Measurements from ENCODE around the gene POU5F1. TPM values are rescaled to one million over a fixed set of nuclear protein-coding genes. Genes with fewer than 3 reads are reported as not detected.
"Not testable (repeated sequence)": the region's sequence is repeated elsewhere in the genome, so short reads cannot be mapped to it uniquely, and the experiment has no call there.

The POU5F1 gene
- total RNA-seq, result 5.0 TPM
- long read RNA-seq, partial matches to known transcripts, result 0 of 3 reads
- long read RNA-seq, other reads (novel, unspliced or antisense), result 1 of 3 reads

- no peak within 1 kb of the TSS for H3K27ac ChIP-seq
- no peak for TF ChIP-seq CTCF (IDR thresholded peaks at IDR 0.05)
- intact Hi-C loops (cut with DNase I), result no loop called here
- no peaks in the 10 kb centered on the region for H3K9me3 ChIP-seq
- ATAC-seq (no peak), DNase-seq (no peak)
- no peak within 1 kb of the TSS for H3K4me3 ChIP-seq
- peaks cover 3% of the 10 kb centered on the region for H3K36me3 ChIP-seq
- H3K27me3 ChIP-seq (ENCODE audit: low read depth), result no peaks in the 10 kb centered on the region
- H3K4me1 ChIP-seq, result no peaks in the 10 kb centered on the region
Observed at GRCh38 chr6:31170600-31170881, at the start of gene POU5F1. TSS of gene POU5F1 (minus strand) at chr6:31170682. CDS start at chr6:31170620, 62 bp downstream.

GRCh38 chr6:31216208-31216898 is 45.9 kb upstream of the POU5F1 start:
- no peak for TF ChIP-seq CTCF (IDR thresholded peaks at IDR 0.05)
- Histone ChIP-seq H3K27ac (peak overlapping the region; percentile 63), H3K27me3 (ENCODE audit: low read depth) (no peaks in the 10 kb centered on the region), H3K36me3 (no peaks in the 10 kb centered on the region), H3K4me1 (no peaks in the 10 kb centered on the region), H3K4me3 (no peak overlapping the region), H3K9me3 (peaks cover 14% of the 10 kb centered on the region)
- ATAC-seq, result peak; percentile 88 to 93
- intact Hi-C loops (cut with DNase I), result no loop called here
- no peak for DNase-seq

- H3K4me1 ChIP-seq; intact Hi-C loops (cut with DNase I); H3K4me3 ChIP-seq; DNase-seq; H3K36me3 ChIP-seq; ATAC-seq; H3K27me3 ChIP-seq (ENCODE audit: low read depth): not testable (repeated sequence)
- Histone ChIP-seq H3K9me3 (peaks cover 14% of the 10 kb centered on the region), H3K27ac (peak overlapping the region; percentile 63)
Observed at GRCh38 chr6:31215216-31215615, 44.7 kb upstream of the POU5F1 start.

- H3K4me1 ChIP-seq, result no peaks in the 10 kb centered on the region
- TF ChIP-seq CTCF (IDR thresholded peaks at IDR 0.05), result no peak
- H3K27ac ChIP-seq, result no peak overlapping the region
- H3K4me3 ChIP-seq, result no peak overlapping the region
- H3K36me3 ChIP-seq, result no peaks in the 10 kb centered on the region
- peaks cover 14% of the 10 kb centered on the region for H3K9me3 ChIP-seq
- no peak for DNase-seq
- intact Hi-C loops (cut with DNase I), result no loop called here
- H3K27me3 ChIP-seq (ENCODE audit: low read depth), result no peaks in the 10 kb centered on the region
- ATAC-seq, result no peak
Observed at GRCh38 chr6:31214516-31214915, 44.0 kb upstream of the POU5F1 start.

GRCh38 chr6:31210741-31211532 is 40.5 kb upstream of the POU5F1 start:
- DNase-seq, result no peak
- intact Hi-C loops (cut with DNase I), result no loop called here
- TF ChIP-seq CTCF (IDR thresholded peaks at IDR 0.05), result no peak
- no peaks in the 10 kb centered on the region for H3K9me3 ChIP-seq
- H3K4me3 ChIP-seq, result no peak overlapping the region
- no peak overlapping the region for H3K27ac ChIP-seq
- H3K4me1 ChIP-seq, result no peaks in the 10 kb centered on the region
- H3K27me3 ChIP-seq (ENCODE audit: low read depth), result no peaks in the 10 kb centered on the region
- ATAC-seq, result no peak
- no peaks in the 10 kb centered on the region for H3K36me3 ChIP-seq

GRCh38 chr6:31210123-31210522 is 39.6 kb upstream of the POU5F1 start:
- Histone ChIP-seq H3K4me3 (no peak overlapping the region), H3K36me3 (no peaks in the 10 kb centered on the region), H3K9me3 (no peaks in the 10 kb centered on the region), H3K4me1 (no peaks in the 10 kb centered on the region), H3K27ac (no peak overlapping the region), H3K27me3 (ENCODE audit: low read depth) (no peaks in the 10 kb centered on the region)
- ATAC-seq, result peak in 1 of 2 donors; percentile 32
- intact Hi-C loops (cut with DNase I), result no loop called here
- no peak for DNase-seq
- TF ChIP-seq CTCF (IDR thresholded peaks at IDR 0.05), result no peak

Data from lower lobe of right lung (tissue), 2 donors.